Psoas muscle (tissue), 8 donors: ENCODE results near the gene ANGPT4. TPM values are rescaled to one million over a fixed set of nuclear protein-coding genes. Genes with fewer than 3 reads are reported as not detected.

Experiments used
- ATAC-seq, 4 donors: fragments of 200-7000 bp; cut with Tn5 transposase; one replicate each; pipeline ENCODE4 v1.9.1; 2020; ENCODE audit warnings: moderate library complexity in 3 of 4, mild to moderate bottlenecking in 2 of 4
- DNase-seq, 2 donors: peaks; one replicate each; pipeline ENCODE4 v3.0.0-alpha.2; 2020
- H3K27ac ChIP-seq: fragments of 200-600 bp; one replicate; pipeline ENCODE4 v1.8.0; 2022
- H3K27me3 ChIP-seq, 3 donors: fragments of 200-600 bp in 1 of 3; one replicate each; pipeline versions ENCODE4 v1.6.1 to v1.8.0; 2013 to 2022; ENCODE audit warnings: low read length in 2 of 3, mild to moderate bottlenecking in 2 of 3, moderate library complexity in 1 of 3; ENCODE audit not compliant: insufficient read depth in 3 of 3
- H3K36me3 ChIP-seq, 2 donors: fragments of 200-600 bp in 1 of 2; one replicate each; pipeline versions ENCODE4 v1.6.1 to v1.8.0; 2013 to 2022; ENCODE audit warnings: low read depth in 1 of 2, mild to moderate bottlenecking in 1 of 2, moderate library complexity in 1 of 2; ENCODE audit not compliant: insufficient read depth in 1 of 2
- H3K4me1 ChIP-seq: fragments of 200-600 bp; one replicate; pipeline ENCODE4 v1.8.0; 2022
- H3K4me3 ChIP-seq: fragments of 200-600 bp; one replicate; pipeline ENCODE4 v1.8.0; 2022; ENCODE audit warnings: mild to moderate bottlenecking
- H3K9me3 ChIP-seq: fragments of 200-600 bp; one replicate; pipeline ENCODE4 v1.8.0; 2022
- WGBS, 3 donors: extraction: QIAGEN DNeasy Blood & Tissue Kit; methylation state at CpG; one replicate each; pipeline versions ENCODE4 v1.1.6 to v1.1.7; 2013; 5-methylcytosine and 5-hydroxymethylcytosine counted together
- intact Hi-C, 2 donors: fragments of 100-400 bp; cut with DNase I; formaldehyde crosslinking; loops; one replicate each; pipeline versions ENCODE4 v1.11.0 to v1.14.2; 2022
- polyA plus RNA-seq, 3 donors: library from polyadenylated mRNA; stranded (reverse); fragments of 200-250 nt; gene quantifications; one replicate each; pipeline ENCODE4 v1.2.3, GENCODE V29; 2013
- total RNA-seq, 4 donors: library from RNA; stranded (reverse); fragmentation: NEBNext Ultra II Directional in 2 of 4; extraction: Animal tissue kit (Norgen Biotek cat#: 25700) in 2 of 4; gene quantifications; one replicate each; pipeline versions ENCODE4 v1.2.1 to v1.2.4, GENCODE V29; 2021 to 2023
- TF ChIP-seq, protein P1 (sequence below): fragments of 200-600 bp; IDR thresholded peaks from one replicate; pipeline ENCODE4 v1.8.0; 2022; ENCODE audit warnings: antibody characterized with exemption
- donor health status: healthy with polysubstance abuse.
- donor health status: DM: no; HTN: no; CAD: no; lungs with moderate emphysema.
- donor health status: Bipolar disorder and iron deficiency.
- donor health status: healthy.
- donor health status: DM: yes; HTN: yes; CAD: no.
- donor health status: DM: no; HTN: no; CAD: no.
- donor health status: DM: no; HTN: no; CAD: no.
- donor health status: DM: yes; HTN: yes; CAD: no.

ANGPT4 gene
- total and polyA plus RNA-seq, 7 donors, result 0.03 to 0.14 (median 0.06) TPM; not detected in 2

- intact Hi-C loops, result no loop called here
- no peak for ATAC-seq
- Histone ChIP-seq H3K27me3 (peaks cover 0 to 12% (median 4%) of the 10 kb centered on the region in 3 donors), H3K9me3 (no peaks in the 10 kb centered on the region), H3K27ac (no peak overlapping the region), H3K4me3 (no peak overlapping the region), H3K4me1 (no peaks in the 10 kb centered on the region), H3K36me3 (no peaks in the 10 kb centered on the region)
- WGBS, 3 donors, result 65 to 68% (median 66%) methylated on average over 10 of the region's 10 CpGs
- no peak for DNase-seq
- TF ChIP-seq, protein P1, sequence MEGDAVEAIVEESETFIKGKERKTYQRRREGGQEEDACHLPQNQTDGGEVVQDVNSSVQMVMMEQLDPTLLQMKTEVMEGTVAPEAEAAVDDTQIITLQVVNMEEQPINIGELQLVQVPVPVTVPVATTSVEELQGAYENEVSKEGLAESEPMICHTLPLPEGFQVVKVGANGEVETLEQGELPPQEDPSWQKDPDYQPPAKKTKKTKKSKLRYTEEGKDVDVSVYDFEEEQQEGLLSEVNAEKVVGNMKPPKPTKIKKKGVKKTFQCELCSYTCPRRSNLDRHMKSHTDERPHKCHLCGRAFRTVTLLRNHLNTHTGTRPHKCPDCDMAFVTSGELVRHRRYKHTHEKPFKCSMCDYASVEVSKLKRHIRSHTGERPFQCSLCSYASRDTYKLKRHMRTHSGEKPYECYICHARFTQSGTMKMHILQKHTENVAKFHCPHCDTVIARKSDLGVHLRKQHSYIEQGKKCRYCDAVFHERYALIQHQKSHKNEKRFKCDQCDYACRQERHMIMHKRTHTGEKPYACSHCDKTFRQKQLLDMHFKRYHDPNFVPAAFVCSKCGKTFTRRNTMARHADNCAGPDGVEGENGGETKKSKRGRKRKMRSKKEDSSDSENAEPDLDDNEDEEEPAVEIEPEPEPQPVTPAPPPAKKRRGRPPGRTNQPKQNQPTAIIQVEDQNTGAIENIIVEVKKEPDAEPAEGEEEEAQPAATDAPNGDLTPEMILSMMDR, result no peak
These were observed 34.9 kb downstream of the ANGPT4 start for GRCh38 chr20:881051-881782.

DNA sequence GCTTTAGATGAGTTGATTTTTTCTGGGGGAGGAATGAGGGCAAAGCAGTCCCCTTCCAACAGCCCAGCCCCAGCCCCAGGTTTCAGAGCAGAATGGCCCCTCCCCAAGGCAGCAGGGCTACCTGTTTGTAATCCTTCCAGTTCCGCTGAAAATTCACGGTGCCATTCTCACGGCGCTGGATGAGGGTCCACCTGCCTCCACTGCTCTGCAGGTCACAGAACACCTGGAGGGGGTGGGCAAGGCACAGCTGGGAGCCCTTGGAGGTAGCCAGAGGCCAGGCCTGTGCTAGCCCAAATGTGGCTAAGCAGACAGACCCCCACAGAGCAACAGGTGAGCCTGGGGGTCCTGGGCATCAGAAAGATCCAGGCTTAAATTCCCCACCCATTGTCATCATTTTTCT, 36.5 kb downstream of the ANGPT4 start:
- Histone ChIP-seq H3K4me1 (no peaks in the 10 kb centered on the region), H3K27ac (no peak overlapping the region), H3K9me3 (no peaks in the 10 kb centered on the region), H3K36me3 (no peaks in the 10 kb centered on the region), H3K27me3 (peaks cover 0 to 6% (median 0%) of the 10 kb centered on the region in 3 donors), H3K4me3 (no peak overlapping the region)
- DNase-seq, result no peak
- no peak for ATAC-seq
- TF ChIP-seq, protein P1, result no peak
- intact Hi-C loops, result no loop called here
- 52 to 76% (median 62%) methylated on average over 4 of the region's 4 CpGs for whole genome bisulfite sequencing, 3 donors

DNA sequence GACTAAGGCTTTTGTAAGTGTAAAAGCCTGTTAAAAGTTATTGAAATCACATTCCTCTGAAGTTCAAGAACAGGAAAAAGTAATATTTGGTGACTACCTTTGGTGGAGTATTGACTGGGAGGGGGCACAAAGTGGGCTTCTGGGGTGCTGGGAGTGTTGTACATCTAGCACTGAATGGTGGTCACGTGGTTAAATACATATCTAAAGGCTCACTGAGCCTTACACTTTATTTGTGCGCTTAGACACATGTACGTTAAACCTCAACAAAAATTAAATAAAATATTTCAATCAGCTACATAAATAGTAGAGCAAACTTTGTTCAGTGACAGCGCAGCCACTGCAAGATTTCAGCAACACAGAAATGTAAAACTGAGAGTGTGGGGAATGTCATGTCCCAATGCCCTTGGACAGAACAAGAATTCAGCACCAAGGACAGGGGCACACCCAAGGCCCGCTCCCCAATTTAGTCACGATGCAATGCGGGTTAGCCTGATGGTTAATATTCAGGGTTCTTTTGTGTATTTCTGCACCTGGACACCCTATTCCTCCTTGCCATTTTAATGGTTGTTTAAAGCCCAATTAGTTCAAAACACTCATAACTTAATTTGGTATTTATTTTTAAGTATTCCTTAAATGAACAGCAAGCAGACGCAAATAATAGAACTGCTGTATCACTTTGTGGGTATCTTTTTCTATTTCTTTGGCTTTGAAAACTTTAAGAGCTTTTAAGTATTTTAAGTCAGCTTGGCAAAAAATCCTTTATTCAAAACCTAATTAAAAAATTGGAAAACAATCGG, 37.4 kb downstream of the ANGPT4 start:
- peaks cover 0 to 1% (median 0%) of the 10 kb centered on the region in 3 donors for H3K27me3 ChIP-seq
- H3K4me3 ChIP-seq, result no peak overlapping the region
- no peaks in the 10 kb centered on the region for H3K36me3 ChIP-seq
- DNase-seq (no peak), ATAC-seq (no peak)
- no peaks in the 10 kb centered on the region for H3K9me3 ChIP-seq
- TF ChIP-seq, protein P1, result no peak
- 48 to 54% (median 51%) methylated on average over 9 of the region's 9 CpGs for whole genome bisulfite sequencing, 3 donors
- H3K27ac ChIP-seq, result no peak overlapping the region
- intact Hi-C loops, result no loop called here
- no peaks in the 10 kb centered on the region for H3K4me1 ChIP-seq

DNA sequence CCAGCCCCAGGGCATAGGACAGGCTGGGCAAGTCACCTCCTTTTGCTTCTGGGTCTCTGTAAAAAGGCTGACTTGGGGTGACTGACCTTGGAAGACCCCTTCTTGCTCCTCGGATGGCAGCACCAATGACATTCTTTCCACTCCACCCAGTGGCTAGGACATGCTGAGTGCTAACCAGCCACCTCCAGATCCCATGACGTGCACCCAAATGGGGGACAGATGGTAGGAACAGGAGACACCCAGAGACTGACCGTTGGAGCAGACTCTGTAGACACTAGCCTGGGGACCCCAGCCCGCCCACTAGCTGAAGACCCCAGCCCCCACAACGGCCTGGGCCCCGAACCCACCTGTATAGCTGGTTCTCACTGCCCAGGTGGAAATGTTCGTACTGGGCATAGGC, 38.3 kb downstream of the ANGPT4 start:
- Histone ChIP-seq H3K9me3 (no peaks in the 10 kb centered on the region), H3K36me3 (no peaks in the 10 kb centered on the region), H3K27ac (no peak overlapping the region), H3K4me1 (no peaks in the 10 kb centered on the region), H3K4me3 (no peak overlapping the region), H3K27me3 (peaks cover 0 to 5% (median 0%) of the 10 kb centered on the region in 3 donors)
- TF ChIP-seq, protein P1, result no peak
- DNase-seq, result no peak
- 77 to 81% (median 78%) methylated on average over 7 of the region's 7 CpGs for WGBS, 3 donors
- intact Hi-C loops, result no loop called here
- no peak for ATAC-seq
